ENCODE results near the gene ACACB. TPM values are rescaled to one million over a fixed set of nuclear protein-coding genes. Genes with fewer than 3 reads are reported as not detected.

Gene ACACB
- total RNA-seq, 1 donor from 2014 or later = 6.3 TPM

- TF ChIP-seq CTCF (IDR thresholded peaks at IDR 0.05) = no peak
- ChIA-PET POLR2A (no interaction called here), CTCF (no interaction called here)
- H3K4me1 Mint-ChIP-seq = no peaks in the 10 kb centered on the region
- intact Hi-C loops (cut with micrococcal nuclease) = no loop called here
- no peaks in the 10 kb centered on the region for H3K27me3 Mint-ChIP-seq
- peaks cover 13% of the 10 kb centered on the region for H3K36me3 Mint-ChIP-seq (ENCODE audit: low read depth)
- H3K9me3 Mint-ChIP-seq = no peaks in the 10 kb centered on the region
- DNase-seq (no peak), ATAC-seq (ENCODE audit: low read depth) (no peak)
- H3K4me3 Mint-ChIP-seq = no peak overlapping the region
- no peak overlapping the region for H3K27ac Mint-ChIP-seq
Observed at GRCh38 chr12:109163167-109163566, 46.8 kb downstream of the ACACB start.

- Mint-ChIP-seq H3K9me3 (no peaks in the 10 kb centered on the region), H3K27me3 (no peaks in the 10 kb centered on the region), H3K36me3 (ENCODE audit: low read depth) (peaks cover 22% of the 10 kb centered on the region), H3K4me3 (no peak overlapping the region), H3K4me1 (no peaks in the 10 kb centered on the region), H3K27ac (no peak overlapping the region)
- DNase-seq = no peak
- no peak for ATAC-seq (ENCODE audit: low read depth)
- POLR2A ChIA-PET = no interaction called here
- TF ChIP-seq CTCF (IDR thresholded peaks at IDR 0.05) = no peak
- CTCF ChIA-PET = no interaction called here
- intact Hi-C loops (cut with micrococcal nuclease) = no loop called here
Observed at GRCh38 chr12:109165599-109165998, 49.2 kb downstream of the ACACB start.

GRCh38 chr12:109166371-109166770, 50.0 kb downstream of the ACACB start:
- H3K4me1 Mint-ChIP-seq = no peaks in the 10 kb centered on the region
- ChIA-PET CTCF (no interaction called here), POLR2A (no interaction called here)
- H3K27ac Mint-ChIP-seq = no peak overlapping the region
- intact Hi-C loops (cut with micrococcal nuclease) = no loop called here
- no peak for DNase-seq
- H3K36me3 Mint-ChIP-seq (ENCODE audit: low read depth) = peaks cover 22% of the 10 kb centered on the region
- H3K9me3 Mint-ChIP-seq = no peaks in the 10 kb centered on the region
- H3K27me3 Mint-ChIP-seq = no peaks in the 10 kb centered on the region
- H3K4me3 Mint-ChIP-seq = no peak overlapping the region
- ATAC-seq (ENCODE audit: low read depth) = no peak
- no peak for TF ChIP-seq CTCF (IDR thresholded peaks at IDR 0.05)

GRCh38 chr12:109167781-109168180, 51.4 kb downstream of the ACACB start:
- intact Hi-C loops (cut with micrococcal nuclease) = no loop called here
- Mint-ChIP-seq H3K9me3 (peaks cover 1% of the 10 kb centered on the region), H3K27me3 (no peaks in the 10 kb centered on the region), H3K36me3 (ENCODE audit: low read depth) (peaks cover 34% of the 10 kb centered on the region), H3K4me3 (no peak overlapping the region), H3K27ac (no peak overlapping the region), H3K4me1 (no peaks in the 10 kb centered on the region)
- DNase-seq (no peak), ATAC-seq (ENCODE audit: low read depth) (no peak)
- ChIA-PET CTCF (no interaction called here), POLR2A (no interaction called here)
- no peak for TF ChIP-seq CTCF (IDR thresholded peaks at IDR 0.05)

- no peak overlapping the region for H3K27ac Mint-ChIP-seq
- no peak for DNase-seq
- peaks cover 6% of the 10 kb centered on the region for H3K9me3 Mint-ChIP-seq
- H3K27me3 Mint-ChIP-seq = no peaks in the 10 kb centered on the region
- H3K4me1 Mint-ChIP-seq = no peaks in the 10 kb centered on the region
- H3K4me3 Mint-ChIP-seq = no peak overlapping the region
- no peak for ATAC-seq (ENCODE audit: low read depth)
- TF ChIP-seq CTCF (IDR thresholded peaks at IDR 0.05) = no peak
- ChIA-PET CTCF (no interaction called here), POLR2A (no interaction called here)
- peaks cover 42% of the 10 kb centered on the region for H3K36me3 Mint-ChIP-seq (ENCODE audit: low read depth)
- intact Hi-C loops (cut with micrococcal nuclease) = no loop called here
Observed at GRCh38 chr12:109169262-109169661, 52.9 kb downstream of the ACACB start.
